ENCODE measurements around the gene CNBP. TPM values are rescaled to one million over a fixed set of nuclear protein-coding genes. Genes with fewer than 3 reads are reported as not detected.

Gene CNBP
- total and polyA plus RNA-seq, 2 donors (not counting 1 experiment from before 2014, with no cell fraction given) = 317 to 369 TPM

DNA sequence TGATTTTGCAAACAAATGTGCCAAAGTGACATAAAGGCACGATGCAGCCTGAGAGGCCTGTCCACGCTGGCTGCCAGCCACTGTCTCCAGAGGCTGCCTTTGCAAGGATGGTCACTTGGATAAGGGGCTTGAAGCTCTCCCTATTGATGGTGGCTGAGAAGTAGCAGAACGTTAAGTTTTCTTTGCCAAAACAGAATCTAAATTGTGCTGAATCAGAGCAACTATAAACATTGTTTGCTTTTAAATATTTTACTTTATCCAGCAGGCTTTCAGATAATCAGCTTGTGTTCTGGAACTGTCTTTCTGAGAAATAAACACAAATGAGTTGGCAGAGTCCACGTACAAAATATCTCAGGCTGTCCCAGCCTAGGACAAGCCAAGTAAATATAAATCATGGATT lies 23.8 kb upstream of the CNBP start:
- Histone ChIP-seq H3K4me2 (ENCODE audit: extremely low read depth, insufficient read depth, low read length) (peak overlapping the region; percentile 15), H3K9me3 (ENCODE audit: control insufficient read depth, insufficient read depth, low read depth, low read length) (no peaks in the 10 kb centered on the region), H4K20me1 (ENCODE audit: control insufficient read depth, extremely low read depth, insufficient read depth, low read length) (no peaks in the 10 kb centered on the region), H3K9ac (ENCODE audit: insufficient read depth, low read length) (no peak overlapping the region), H3K4me3 (replicated peaks in 1 of 4; ENCODE audit: control extremely low read depth in 1 of 4, insufficient read depth in 1 of 4, low read depth in 3 of 4, low read length in 4 of 4) (no peak overlapping the region), H3K27me3 (ENCODE audit: control insufficient read depth, insufficient read depth, low read length) (no peaks in the 10 kb centered on the region), H3K36me3 (ENCODE audit: control insufficient read depth, insufficient read depth, low read length) (no peaks in the 10 kb centered on the region), H3K27ac (ENCODE audit: insufficient read depth, low read length) (no peak overlapping the region), H3K4me1 (ENCODE audit: control insufficient read depth, extremely low read depth, insufficient read depth, low read length) (peaks cover 6% of the 10 kb centered on the region), H3K79me2 (ENCODE audit: control insufficient read depth, insufficient read depth, low read length) (no peaks in the 10 kb centered on the region), H2AFZ (ENCODE audit: low read length) (peak overlapping the region; percentile 69)
- TF ChIP-seq, protein P1, sequence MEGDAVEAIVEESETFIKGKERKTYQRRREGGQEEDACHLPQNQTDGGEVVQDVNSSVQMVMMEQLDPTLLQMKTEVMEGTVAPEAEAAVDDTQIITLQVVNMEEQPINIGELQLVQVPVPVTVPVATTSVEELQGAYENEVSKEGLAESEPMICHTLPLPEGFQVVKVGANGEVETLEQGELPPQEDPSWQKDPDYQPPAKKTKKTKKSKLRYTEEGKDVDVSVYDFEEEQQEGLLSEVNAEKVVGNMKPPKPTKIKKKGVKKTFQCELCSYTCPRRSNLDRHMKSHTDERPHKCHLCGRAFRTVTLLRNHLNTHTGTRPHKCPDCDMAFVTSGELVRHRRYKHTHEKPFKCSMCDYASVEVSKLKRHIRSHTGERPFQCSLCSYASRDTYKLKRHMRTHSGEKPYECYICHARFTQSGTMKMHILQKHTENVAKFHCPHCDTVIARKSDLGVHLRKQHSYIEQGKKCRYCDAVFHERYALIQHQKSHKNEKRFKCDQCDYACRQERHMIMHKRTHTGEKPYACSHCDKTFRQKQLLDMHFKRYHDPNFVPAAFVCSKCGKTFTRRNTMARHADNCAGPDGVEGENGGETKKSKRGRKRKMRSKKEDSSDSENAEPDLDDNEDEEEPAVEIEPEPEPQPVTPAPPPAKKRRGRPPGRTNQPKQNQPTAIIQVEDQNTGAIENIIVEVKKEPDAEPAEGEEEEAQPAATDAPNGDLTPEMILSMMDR (conservative IDR thresholded peaks at IDR 0.05 in 1 of 2, IDR thresholded peaks at IDR 0.05 in 1 of 2; ENCODE audit: low read depth in 1 of 2, low read length in 2 of 2) = no peak
- no peak for TF ChIP-seq EZH2 (IDR thresholded peaks at IDR 0.05; ENCODE audit: low read length, missing control alignments)
- DNase-seq (ENCODE audit: low read depth in 2 of 2) = peak in 1 of 2 donors; percentile 49

- no peak overlapping the region for H3K4me2 ChIP-seq (ENCODE audit: extremely low read depth, insufficient read depth, low read length)
- no peak for DNase-seq (ENCODE audit: low read depth in 2 of 2)
- no peaks in the 10 kb centered on the region for H3K4me1 ChIP-seq (ENCODE audit: control insufficient read depth, extremely low read depth, insufficient read depth, low read length)
- H3K36me3 ChIP-seq (ENCODE audit: control insufficient read depth, insufficient read depth, low read length) = no peaks in the 10 kb centered on the region
- no peaks in the 10 kb centered on the region for H3K79me2 ChIP-seq (ENCODE audit: control insufficient read depth, insufficient read depth, low read length)
- H3K4me3 ChIP-seq (replicated peaks in 1 of 4; ENCODE audit: control extremely low read depth in 1 of 4, insufficient read depth in 1 of 4, low read depth in 3 of 4, low read length in 4 of 4) = no peak overlapping the region
- no peaks in the 10 kb centered on the region for H3K9me3 ChIP-seq (ENCODE audit: control insufficient read depth, insufficient read depth, low read depth, low read length)
- no peak overlapping the region for H2AFZ ChIP-seq (ENCODE audit: low read length)
- no peaks in the 10 kb centered on the region for H3K27me3 ChIP-seq (ENCODE audit: control insufficient read depth, insufficient read depth, low read length)
- no peaks in the 10 kb centered on the region for H4K20me1 ChIP-seq (ENCODE audit: control insufficient read depth, extremely low read depth, insufficient read depth, low read length)
- no peak overlapping the region for H3K27ac ChIP-seq (ENCODE audit: insufficient read depth, low read length)
- TF ChIP-seq EZH2 (IDR thresholded peaks at IDR 0.05; ENCODE audit: low read length, missing control alignments) = no peak
- TF ChIP-seq, protein P1 (conservative IDR thresholded peaks at IDR 0.05 in 1 of 2, IDR thresholded peaks at IDR 0.05 in 1 of 2; ENCODE audit: low read depth in 1 of 2, low read length in 2 of 2) = no peak
- no peak overlapping the region for H3K9ac ChIP-seq (ENCODE audit: insufficient read depth, low read length)
Measured at GRCh38 chr3:129205109-129205832, 21.6 kb upstream of the CNBP start.

- H4K20me1 ChIP-seq (ENCODE audit: control insufficient read depth, extremely low read depth, insufficient read depth, low read length) = no peaks in the 10 kb centered on the region
- H3K79me2 ChIP-seq (ENCODE audit: control insufficient read depth, insufficient read depth, low read length) = no peaks in the 10 kb centered on the region
- DNase-seq (ENCODE audit: low read depth in 2 of 2) = no peak
- H2AFZ ChIP-seq (ENCODE audit: low read length) = no peak overlapping the region
- TF ChIP-seq, protein P1 (conservative IDR thresholded peaks at IDR 0.05 in 1 of 2, IDR thresholded peaks at IDR 0.05 in 1 of 2; ENCODE audit: low read depth in 1 of 2, low read length in 2 of 2) = no peak
- no peak for TF ChIP-seq EZH2 (IDR thresholded peaks at IDR 0.05; ENCODE audit: low read length, missing control alignments)
- no peaks in the 10 kb centered on the region for H3K27me3 ChIP-seq (ENCODE audit: control insufficient read depth, insufficient read depth, low read length)
- no peaks in the 10 kb centered on the region for H3K36me3 ChIP-seq (ENCODE audit: control insufficient read depth, insufficient read depth, low read length)
- no peak overlapping the region for H3K9ac ChIP-seq (ENCODE audit: insufficient read depth, low read length)
- H3K9me3 ChIP-seq (ENCODE audit: control insufficient read depth, insufficient read depth, low read depth, low read length) = no peaks in the 10 kb centered on the region
- no peaks in the 10 kb centered on the region for H3K4me1 ChIP-seq (ENCODE audit: control insufficient read depth, extremely low read depth, insufficient read depth, low read length)
- H3K4me2 ChIP-seq (ENCODE audit: extremely low read depth, insufficient read depth, low read length) = no peak overlapping the region
- no peak overlapping the region for H3K27ac ChIP-seq (ENCODE audit: insufficient read depth, low read length)
- no peak overlapping the region for H3K4me3 ChIP-seq (replicated peaks in 1 of 4; ENCODE audit: control extremely low read depth in 1 of 4, insufficient read depth in 1 of 4, low read depth in 3 of 4, low read length in 4 of 4)
Measured at GRCh38 chr3:129204473-129204872, 20.8 kb upstream of the CNBP start.

Measured in fibroblast of lung (primary cell).